VCaP (cell line): ENCODE data around the gene ABCA3.
A peak's percentile ranks its signal among the peaks of the same experiment; 100 is the strongest.

Experiments used
- H3K27ac ChIP-seq: fragments of 450-650 bp; 2 replicates; pipeline ENCODE4 v1.5.1; 2017
- CTCF ChIP-seq: fragments of 450-650 bp; conservative IDR thresholded peaks from 2 replicates; pipeline ENCODE4 v1.5.1; 2017; ENCODE audit warnings: mild to moderate bottlenecking, moderate library complexity

ABCA3 gene

GRCh38 chr16:2350500-2350899 is 10.0 kb upstream of the ABCA3 start:
- no peak overlapping the region for H3K27ac ChIP-seq
- TF ChIP-seq CTCF: no peak

GRCh38 chr16:2343211-2343610 is 2.7 kb upstream of the ABCA3 start:
- TF ChIP-seq CTCF: no peak
- H3K27ac ChIP-seq: no peak overlapping the region

- no peak overlapping the region for H3K27ac ChIP-seq
- TF ChIP-seq CTCF: no peak
Measured at GRCh38 chr16:2341456-2342447, 1.2 kb upstream of the ABCA3 start.

GRCh38 chr16:2339521-2340484 is 725 bp downstream of the ABCA3 start:
- TF ChIP-seq CTCF: no peak
- peak overlapping the region; percentile 80 for H3K27ac ChIP-seq

GRCh38 chr16:2337431-2338296 is 2.9 kb downstream of the ABCA3 start:
- H3K27ac ChIP-seq: no peak overlapping the region
- no peak for TF ChIP-seq CTCF

GRCh38 chr16:2335286-2335895 is 5.1 kb downstream of the ABCA3 start:
- TF ChIP-seq CTCF: no peak
- H3K27ac ChIP-seq: no peak overlapping the region
